Stimulated activated naive CD8-positive, alpha-beta T cell treated with anti-CD3 and anti-CD28 coated beads, Interleukin-15, amount 100 ng/mL, for 72 hours (primary cell): ENCODE data around the gene SLC16A9.

Experiments used
- ATAC-seq: fragments of 150-1000 bp; cut with Tn5 transposase; 2 replicates; pipeline ENCODE4 v1.10.0; 2021; ENCODE audit warnings: mild to moderate bottlenecking, moderate library complexity
- DNase-seq, 2 donors: peaks; one replicate each; pipeline ENCODE4 v3.0.0; 2021 to 2022
- H3K27ac Mint-ChIP-seq, 2 donors: one replicate each; pipeline ENCODE4 v1.8.0; 2022; ENCODE audit warnings: mild to moderate bottlenecking in 2 of 2, mixed read lengths in 2 of 2, moderate library complexity in 2 of 2
- H3K27me3 Mint-ChIP-seq: one replicate; pipeline ENCODE4 v1.8.0; 2022; ENCODE audit warnings: mixed read lengths
- H3K4me1 Mint-ChIP-seq: one replicate; pipeline ENCODE4 v1.8.0; 2022; ENCODE audit warnings: mild to moderate bottlenecking, mixed read lengths
- H3K4me3 Mint-ChIP-seq, 2 donors: one replicate each; pipeline ENCODE4 v1.8.0; 2022; ENCODE audit warnings: mild to moderate bottlenecking in 2 of 2, mixed read lengths in 2 of 2, moderate library complexity in 1 of 2
- H3K9me3 Mint-ChIP-seq, 2 donors: one replicate each; pipeline ENCODE4 v1.8.0; 2022; ENCODE audit warnings: mixed read lengths in 2 of 2

SLC16A9 gene

GRCh38 chr10:59700709-59701108 is 8.9 kb downstream of the SLC16A9 start:
- no peaks in the 10 kb centered on the region for H3K9me3 Mint-ChIP-seq
- ATAC-seq (no peak), DNase-seq (no peak)
- no peaks in the 10 kb centered on the region for H3K4me1 Mint-ChIP-seq
- H3K27me3 Mint-ChIP-seq, result peaks cover 40% of the 10 kb centered on the region
- H3K27ac Mint-ChIP-seq, result no peak overlapping the region
- no peak overlapping the region for H3K4me3 Mint-ChIP-seq

- ATAC-seq, result no peak
- DNase-seq, result no peak
- Mint-ChIP-seq H3K27me3 (peaks cover 31% of the 10 kb centered on the region), H3K27ac (no peak overlapping the region), H3K4me1 (no peaks in the 10 kb centered on the region), H3K4me3 (no peak overlapping the region), H3K9me3 (no peaks in the 10 kb centered on the region)
Observed at GRCh38 chr10:59698326-59698725, 11.3 kb downstream of the SLC16A9 start.

- ATAC-seq, result no peak
- Mint-ChIP-seq H3K4me3 (no peak overlapping the region), H3K27ac (no peak overlapping the region), H3K9me3 (no peaks in the 10 kb centered on the region), H3K4me1 (no peaks in the 10 kb centered on the region), H3K27me3 (peaks cover 28% of the 10 kb centered on the region)
- DNase-seq, result no peak
Observed at GRCh38 chr10:59695637-59696036, 14.0 kb downstream of the SLC16A9 start.

GRCh38 chr10:59694936-59695335 is 14.7 kb downstream of the SLC16A9 start:
- no peak overlapping the region for H3K4me3 Mint-ChIP-seq
- no peaks in the 10 kb centered on the region for H3K9me3 Mint-ChIP-seq
- ATAC-seq (no peak), DNase-seq (no peak)
- H3K4me1 Mint-ChIP-seq, result no peaks in the 10 kb centered on the region
- no peak overlapping the region for H3K27ac Mint-ChIP-seq
- H3K27me3 Mint-ChIP-seq, result peaks cover 22% of the 10 kb centered on the region

- no peak for ATAC-seq
- Mint-ChIP-seq H3K27ac (no peak overlapping the region), H3K4me3 (no peak overlapping the region), H3K4me1 (no peaks in the 10 kb centered on the region), H3K27me3 (peaks cover 25% of the 10 kb centered on the region), H3K9me3 (no peaks in the 10 kb centered on the region)
- no peak for DNase-seq
Observed at GRCh38 chr10:59692113-59692512, 17.5 kb downstream of the SLC16A9 start.

- Mint-ChIP-seq H3K4me1 (no peaks in the 10 kb centered on the region), H3K4me3 (no peak overlapping the region), H3K9me3 (no peaks in the 10 kb centered on the region), H3K27me3 (peaks cover 25% of the 10 kb centered on the region), H3K27ac (no peak overlapping the region)
- no peak for ATAC-seq
- DNase-seq, result no peak
Observed at GRCh38 chr10:59688921-59689351, 20.7 kb downstream of the SLC16A9 start.

GRCh38 chr10:59687657-59688056 is 22.0 kb downstream of the SLC16A9 start:
- ATAC-seq, result no peak
- Mint-ChIP-seq H3K27me3 (peaks cover 25% of the 10 kb centered on the region), H3K4me3 (no peak overlapping the region), H3K4me1 (no peaks in the 10 kb centered on the region), H3K9me3 (no peaks in the 10 kb centered on the region), H3K27ac (no peak overlapping the region)
- no peak for DNase-seq

- DNase-seq (no peak), ATAC-seq (no peak)
- H3K27ac Mint-ChIP-seq, result no peak overlapping the region
- H3K4me1 Mint-ChIP-seq, result no peaks in the 10 kb centered on the region
- H3K9me3 Mint-ChIP-seq, result no peaks in the 10 kb centered on the region
- H3K27me3 Mint-ChIP-seq, result peaks cover 17% of the 10 kb centered on the region
- no peak overlapping the region for H3K4me3 Mint-ChIP-seq
Observed at GRCh38 chr10:59684006-59684405, 25.6 kb downstream of the SLC16A9 start.

- no peaks in the 10 kb centered on the region for H3K4me1 Mint-ChIP-seq
- H3K4me3 Mint-ChIP-seq, result no peak overlapping the region
- no peak overlapping the region for H3K27ac Mint-ChIP-seq
- no peaks in the 10 kb centered on the region for H3K9me3 Mint-ChIP-seq
- DNase-seq (no peak), ATAC-seq (no peak)
- peaks cover 9% of the 10 kb centered on the region for H3K27me3 Mint-ChIP-seq
Observed at GRCh38 chr10:59682986-59683937, 26.4 kb downstream of the SLC16A9 start.

GRCh38 chr10:59680199-59680598 is 29.5 kb downstream of the SLC16A9 start:
- Mint-ChIP-seq H3K27me3 (no peaks in the 10 kb centered on the region), H3K4me3 (no peak overlapping the region), H3K27ac (no peak overlapping the region), H3K4me1 (no peaks in the 10 kb centered on the region), H3K9me3 (no peaks in the 10 kb centered on the region)
- no peak for DNase-seq
- ATAC-seq, result no peak

- Mint-ChIP-seq H3K27me3 (no peaks in the 10 kb centered on the region), H3K4me3 (no peak overlapping the region), H3K9me3 (no peaks in the 10 kb centered on the region), H3K4me1 (no peaks in the 10 kb centered on the region), H3K27ac (no peak overlapping the region)
- ATAC-seq (peak; percentile 53), DNase-seq (no peak)
Observed at GRCh38 chr10:59678884-59679301, 30.8 kb downstream of the SLC16A9 start.

GRCh38 chr10:59677253-59677831 is 32.3 kb downstream of the SLC16A9 start:
- H3K9me3 Mint-ChIP-seq, result no peaks in the 10 kb centered on the region
- no peak for ATAC-seq
- H3K27me3 Mint-ChIP-seq, result no peaks in the 10 kb centered on the region
- no peaks in the 10 kb centered on the region for H3K4me1 Mint-ChIP-seq
- H3K4me3 Mint-ChIP-seq, result no peak overlapping the region
- DNase-seq, result no peak
- no peak overlapping the region for H3K27ac Mint-ChIP-seq

GRCh38 chr10:59675812-59676211 is 33.8 kb downstream of the SLC16A9 start:
- no peak overlapping the region for H3K27ac Mint-ChIP-seq
- H3K9me3 Mint-ChIP-seq, result no peaks in the 10 kb centered on the region
- DNase-seq (no peak), ATAC-seq (no peak)
- H3K4me3 Mint-ChIP-seq, result no peak overlapping the region
- no peaks in the 10 kb centered on the region for H3K27me3 Mint-ChIP-seq
- no peaks in the 10 kb centered on the region for H3K4me1 Mint-ChIP-seq

GRCh38 chr10:59674215-59674836 is 35.3 kb downstream of the SLC16A9 start:
- DNase-seq (no peak), ATAC-seq (no peak)
- H3K4me3 Mint-ChIP-seq, result no peak overlapping the region
- H3K4me1 Mint-ChIP-seq, result no peaks in the 10 kb centered on the region
- H3K9me3 Mint-ChIP-seq, result no peaks in the 10 kb centered on the region
- H3K27me3 Mint-ChIP-seq, result no peaks in the 10 kb centered on the region
- H3K27ac Mint-ChIP-seq, result no peak overlapping the region

GRCh38 chr10:59672150-59672875 is 37.3 kb downstream of the SLC16A9 start:
- no peaks in the 10 kb centered on the region for H3K4me1 Mint-ChIP-seq
- DNase-seq (no peak), ATAC-seq (no peak)
- no peaks in the 10 kb centered on the region for H3K9me3 Mint-ChIP-seq
- no peak overlapping the region for H3K27ac Mint-ChIP-seq
- H3K4me3 Mint-ChIP-seq, result no peak overlapping the region
- H3K27me3 Mint-ChIP-seq, result no peaks in the 10 kb centered on the region
